ENCODE results near the gene PAN3. TPM values are rescaled to one million over a fixed set of nuclear protein-coding genes. Genes with fewer than 3 reads are reported as not detected.

PAN3 gene
- total and polyA plus RNA-seq, 2 of the 8 experiments (the other 6 are each of a cell fraction or from before 2014, with no cell fraction given): 12.7 to 39.3 TPM

DNA sequence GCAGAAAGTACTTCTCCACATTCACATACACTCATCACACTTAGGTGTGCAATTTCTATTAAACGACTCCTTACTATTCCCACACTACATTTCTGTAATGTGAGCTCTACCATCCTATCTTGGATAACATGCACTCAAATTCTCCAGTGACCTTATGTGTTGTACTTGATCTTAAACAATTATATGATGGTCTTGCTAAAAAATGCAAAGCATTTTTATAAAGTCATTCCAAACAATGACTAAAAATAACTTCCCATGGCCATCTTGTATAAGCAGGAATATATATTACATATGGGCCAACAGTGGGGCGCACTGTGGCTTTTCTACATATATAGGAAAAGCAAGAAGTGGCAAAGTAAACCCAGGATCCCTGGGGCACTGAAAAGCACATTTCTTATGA, 201.1 kb downstream of the PAN3 start (continued):
- TF ChIP-seq CBX5 (IDR thresholded peaks at IDR 0.05; ENCODE audit: low read depth, low read length): no peak
- no peak for TF ChIP-seq EGR1 (IDR thresholded peaks at IDR 0.05; ENCODE audit: borderline replicate concordance, low read depth, low read length)
- TF ChIP-seq KDM4A (IDR thresholded peaks at IDR 0.05; ENCODE audit: low read depth, low read length, severe bottlenecking): no peak
